ENCODE data around the gene KIAA1217.

Gene KIAA1217

DNA sequence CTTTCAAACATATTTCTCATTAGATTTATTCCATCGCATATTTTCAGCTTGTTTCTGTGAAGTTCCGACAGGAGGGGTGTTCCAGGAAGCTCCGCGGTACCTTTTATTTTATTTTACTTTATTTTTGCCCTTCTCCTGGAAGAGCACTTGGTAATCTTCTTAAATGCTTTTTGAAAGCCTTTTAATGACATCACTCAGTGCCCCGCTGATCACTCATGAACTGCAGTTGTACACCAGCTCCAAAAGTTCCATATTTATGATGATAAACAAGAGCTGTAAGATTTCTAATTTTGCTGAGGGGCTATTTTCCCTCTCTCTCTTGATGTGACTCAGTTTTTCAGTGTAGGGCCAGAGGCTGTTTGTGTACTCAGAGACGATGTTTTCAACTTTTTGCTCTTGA is 144.4 kb downstream of the KIAA1217 start:
- no peak for TF ChIP-seq CTCF (IDR thresholded peaks at IDR 0.05; ENCODE audit: extremely low read depth, missing control alignments)
- no peak for DNase-seq (ENCODE audit: low spot score)

- TF ChIP-seq CTCF (IDR thresholded peaks at IDR 0.05; ENCODE audit: extremely low read depth, missing control alignments) = no peak
- DNase-seq (ENCODE audit: low spot score) = no peak
These were observed 146.2 kb downstream of the KIAA1217 start for GRCh38 chr10:24355056-24355688.

DNA sequence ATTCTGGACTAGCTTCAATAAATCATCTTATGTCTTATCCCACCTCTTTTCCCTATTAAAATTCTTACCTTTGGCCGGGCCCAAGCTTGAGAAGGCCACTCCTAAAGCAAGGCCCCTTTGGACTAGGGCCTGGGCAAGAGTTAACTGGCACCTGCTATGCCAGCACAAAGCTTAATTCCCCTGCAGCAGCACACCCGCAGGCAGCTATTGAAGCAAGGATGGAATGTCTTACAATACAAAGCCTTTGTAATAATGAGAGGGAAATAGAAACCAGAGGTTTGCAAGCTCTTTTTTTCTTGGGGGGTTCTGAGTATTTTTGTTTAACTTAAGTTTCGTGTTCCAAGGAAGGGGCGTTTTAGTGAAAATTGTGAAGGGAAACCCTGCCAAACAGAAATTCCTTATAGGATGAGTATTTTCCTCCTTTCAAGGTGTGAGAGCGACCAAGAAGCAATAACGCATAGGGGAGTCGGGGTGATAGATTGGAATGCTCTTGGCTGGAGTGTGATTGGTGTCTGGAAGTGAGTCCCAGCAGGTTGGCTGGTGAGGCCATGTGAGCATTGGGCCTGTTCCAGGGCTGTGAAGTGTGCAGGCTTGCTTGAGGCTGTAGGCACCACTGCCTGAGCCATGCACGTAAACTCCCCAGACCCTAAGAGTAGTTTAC is 148.5 kb downstream of the KIAA1217 start:
- no peak for DNase-seq (ENCODE audit: low spot score)

GRCh38 chr10:24358022-24358421 is 149.1 kb downstream of the KIAA1217 start:
- no peak for DNase-seq (ENCODE audit: low spot score)
- TF ChIP-seq CTCF (IDR thresholded peaks at IDR 0.05; ENCODE audit: extremely low read depth, missing control alignments) = no peak

More for the DNA sequence above, 148.5 kb downstream of the KIAA1217 start:
- no peak for TF ChIP-seq CTCF (IDR thresholded peaks at IDR 0.05; ENCODE audit: extremely low read depth, missing control alignments)

DNA sequence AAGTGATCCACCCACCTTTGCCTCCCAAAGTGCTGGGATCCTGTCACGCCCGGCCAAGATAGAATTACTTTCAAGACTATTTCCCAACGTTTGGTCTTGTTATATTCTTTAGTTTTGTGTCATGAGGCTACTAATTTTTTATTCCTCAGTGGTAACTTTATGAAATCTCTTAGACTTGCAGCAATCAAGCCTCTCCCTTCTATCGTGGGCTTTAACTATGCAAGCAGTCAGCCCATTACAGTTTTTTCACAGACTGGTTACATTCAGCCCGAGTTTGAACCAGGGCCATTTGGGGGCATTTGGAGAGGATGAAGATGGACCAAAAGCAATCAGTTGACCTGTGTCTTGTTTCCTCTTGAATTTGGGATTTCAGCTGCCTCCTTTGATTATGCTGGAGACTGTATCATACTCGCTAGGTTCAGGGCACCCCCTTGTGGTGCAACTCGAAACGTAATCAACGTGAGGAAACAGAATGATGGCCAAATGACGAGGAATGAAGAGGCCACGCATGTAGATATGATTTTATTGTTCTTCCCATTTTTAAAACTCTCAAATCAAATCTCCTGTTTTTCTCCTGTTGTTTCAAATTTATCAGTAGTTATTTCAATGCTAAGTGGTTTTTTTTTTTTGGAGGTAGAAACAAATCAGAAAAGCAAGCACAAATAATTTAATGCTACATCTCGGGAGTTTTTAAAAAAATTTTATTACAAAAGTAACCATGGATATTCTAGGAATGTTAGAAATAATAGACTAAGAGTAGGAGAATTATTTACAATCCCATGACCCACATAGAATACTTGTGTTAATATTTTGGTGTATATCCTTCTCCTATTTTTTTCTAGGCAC is 151.6 kb downstream of the KIAA1217 start:
- no peak for TF ChIP-seq CTCF (IDR thresholded peaks at IDR 0.05; ENCODE audit: extremely low read depth, missing control alignments)
- DNase-seq (ENCODE audit: low spot score) = peak; percentile 39

- DNase-seq (ENCODE audit: low spot score) = no peak
- TF ChIP-seq CTCF (IDR thresholded peaks at IDR 0.05; ENCODE audit: extremely low read depth, missing control alignments) = no peak
These were observed 154.1 kb downstream of the KIAA1217 start for GRCh38 chr10:24363070-24363469.

DNA sequence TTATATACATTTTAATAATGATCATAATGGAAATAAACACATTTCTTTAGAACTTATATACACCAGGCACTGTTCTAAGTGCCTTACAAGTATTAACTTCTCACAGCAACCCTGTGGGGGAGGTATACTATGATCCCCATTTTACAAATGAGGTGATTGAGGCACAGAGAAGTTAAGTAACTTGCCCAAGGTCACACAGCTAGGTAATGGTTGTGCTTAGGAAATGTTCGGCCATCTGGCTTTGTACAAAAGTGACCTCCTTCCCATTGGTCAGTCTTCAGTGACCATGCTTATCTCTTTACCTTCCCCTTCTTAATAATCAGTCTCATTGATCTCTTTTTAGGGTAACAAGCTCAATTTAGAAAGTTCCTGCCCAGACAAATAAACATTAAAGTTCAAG is 158.8 kb downstream of the KIAA1217 start:
- DNase-seq (ENCODE audit: low spot score) = no peak
- no peak for TF ChIP-seq CTCF (IDR thresholded peaks at IDR 0.05; ENCODE audit: extremely low read depth, missing control alignments)

Measured in GM20000 (cell line).